ENCODE measurements around the gene RNF135. TPM values are rescaled to one million over a fixed set of nuclear protein-coding genes. Genes with fewer than 3 reads are reported as not detected.

RNF135 gene, protein sequence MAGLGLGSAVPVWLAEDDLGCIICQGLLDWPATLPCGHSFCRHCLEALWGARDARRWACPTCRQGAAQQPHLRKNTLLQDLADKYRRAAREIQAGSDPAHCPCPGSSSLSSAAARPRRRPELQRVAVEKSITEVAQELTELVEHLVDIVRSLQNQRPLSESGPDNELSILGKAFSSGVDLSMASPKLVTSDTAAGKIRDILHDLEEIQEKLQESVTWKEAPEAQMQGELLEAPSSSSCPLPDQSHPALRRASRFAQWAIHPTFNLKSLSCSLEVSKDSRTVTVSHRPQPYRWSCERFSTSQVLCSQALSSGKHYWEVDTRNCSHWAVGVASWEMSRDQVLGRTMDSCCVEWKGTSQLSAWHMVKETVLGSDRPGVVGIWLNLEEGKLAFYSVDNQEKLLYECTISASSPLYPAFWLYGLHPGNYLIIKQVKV
- total RNA-seq (2012; rRNA removed) (5.3 and 5.9 TPM in 2 replicates), polyA plus RNA-seq (2012; rRNA removed) (8.6 and 9.0 TPM in 2 replicates), Bru-seq, nascent RNA (percentile 57 among the genes with signal in this experiment), BruChase-seq, experiment 1, labeled RNA remaining after a 6-hour chase (percentile 77 among the genes with signal in this experiment), BruChase-seq, experiment 2, labeled RNA remaining after a 2-hour chase (percentile 67 among the genes with signal in this experiment)
- 8.2 and 8.4 TPM in 2 replicates for polyA plus RNA-seq (2012; cell fraction: cytosol; rRNA removed)
- 5.9 and 8.5 TPM in 2 replicates for polyA plus RNA-seq (2012; cell fraction: nucleus; rRNA removed; ENCODE audit: low replicate concordance)
- long read RNA-seq, transcript RNF135-201 (4 exons, 1,905 nt): minor isoform, 11 of 44 reads
- long read RNA-seq, transcript RNF135-202 (5 exons, 2,892 nt): major isoform, 20 of 44 reads
- long read RNA-seq, partial matches to known transcripts: 4 of 44 reads
- long read RNA-seq, other reads (novel, unspliced or antisense): 6 of 44 reads

DNA sequence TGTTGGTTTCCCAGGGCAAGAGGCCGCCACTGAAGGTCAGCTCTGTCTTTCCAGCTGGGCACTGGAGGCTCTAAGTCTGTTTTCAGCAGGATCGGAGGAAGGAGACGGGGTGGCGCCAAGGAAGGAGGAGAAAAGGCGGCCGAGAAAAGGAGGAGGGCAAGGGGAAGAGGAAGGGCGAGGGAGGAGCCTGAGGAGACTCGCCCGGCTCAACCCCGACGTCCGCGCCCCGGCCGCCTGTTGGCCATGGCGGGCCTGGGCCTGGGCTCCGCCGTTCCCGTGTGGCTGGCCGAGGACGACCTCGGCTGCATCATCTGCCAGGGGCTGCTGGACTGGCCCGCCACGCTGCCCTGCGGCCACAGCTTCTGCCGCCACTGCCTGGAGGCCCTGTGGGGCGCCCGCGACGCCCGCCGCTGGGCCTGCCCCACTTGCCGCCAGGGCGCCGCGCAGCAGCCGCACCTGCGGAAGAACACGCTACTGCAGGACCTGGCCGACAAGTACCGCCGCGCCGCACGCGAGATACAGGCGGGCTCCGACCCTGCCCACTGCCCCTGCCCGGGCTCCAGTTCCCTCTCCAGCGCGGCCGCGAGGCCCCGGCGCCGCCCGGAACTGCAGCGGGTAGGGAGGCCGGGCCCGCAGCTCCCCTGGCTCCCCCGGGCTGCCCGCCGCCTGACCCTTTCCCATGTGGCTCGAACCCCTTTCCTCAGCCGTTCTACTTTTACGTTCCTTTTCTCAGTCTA lies at the start of gene RNF135:
TSS of gene RNF135 (plus strand) at position 209 of the 737 bp plus-strand sequence. CDS start at position 244, 35 bp downstream.
- Histone ChIP-seq H3K9me1 (ENCODE audit: insufficient read depth, low read length) (peaks cover 2% of the 10 kb centered on the region; the same call in 1 of the 2 replicates), H3K4ac (ENCODE audit: low read depth, low read length) (peak within 1 kb of the TSS; percentile 84), H2AK9ac (replicated peaks; ENCODE audit: low read depth, low read length, poor library complexity) (peak within 1 kb of the TSS; percentile 56), H3K27me3 (ENCODE audit: control insufficient read depth, insufficient read depth, low read length) (no peaks in the 10 kb centered on the region), H4K5ac (ENCODE audit: low read depth, low read length) (peak within 1 kb of the TSS; percentile 87), H3K79me1 (ENCODE audit: low read depth in 1 of 2, low read length in 2 of 2) (peaks cover 17 to 46% of the 10 kb centered on the region in 2 experiments), H3K36me3 (ENCODE audit: control insufficient read depth, insufficient read depth, low read length) (peaks cover 4% of the 10 kb centered on the region; the same call in 1 of the 2 replicates), H2BK20ac (ENCODE audit: low read depth, low read length) (peak within 1 kb of the TSS; percentile 59), H2AFZ (replicated peaks; ENCODE audit: low read length, poor library complexity) (peak within 1 kb of the TSS; percentile 96), H3K56ac (ENCODE audit: extremely low read depth, insufficient read depth, low read length) (peak within 1 kb of the TSS; percentile 86), H3K4me1 (ENCODE audit: control insufficient read depth, insufficient read depth, low read length) (peaks cover 3% of the 10 kb centered on the region; the same call in 1 of the 2 replicates), H2BK15ac (ENCODE audit: low read depth, low read length) (peak within 1 kb of the TSS; percentile 9; the same call in 2 of the 3 replicates), H4K8ac (ENCODE audit: low read depth in 2 of 2, low read length in 2 of 2) (peak within 1 kb of the TSS; percentile 68 to 95), H3K23ac (ENCODE audit: low read depth, low read length) (peak within 1 kb of the TSS; percentile 94), H2BK120ac (ENCODE audit: low read depth, low read length) (peak within 1 kb of the TSS; percentile 72), H4K20me1 (ENCODE audit: insufficient read depth, low read length) (no peaks in the 10 kb centered on the region), H3K27ac (ENCODE audit: insufficient read depth, low read length) (peak within 1 kb of the TSS; percentile 68), H3K4me3 (ENCODE audit: insufficient read depth, low read depth, low read length) (peak within 1 kb of the TSS; percentile 53), H3K9me3 (ENCODE audit: control insufficient read depth, insufficient read depth, low read length) (no peaks in the 10 kb centered on the region), H2BK5ac (ENCODE audit: low read depth, low read length, poor library complexity, severe bottlenecking) (peak within 1 kb of the TSS; percentile 75), H3K9ac (ENCODE audit: low read depth, low read length) (peak within 1 kb of the TSS; percentile 79), H4K91ac (ENCODE audit: insufficient read depth, low read depth, low read length) (peak within 1 kb of the TSS; percentile 64), H3K4me2 (ENCODE audit: low read depth, low read length) (peak within 1 kb of the TSS; percentile 85), H3K18ac (ENCODE audit: low read depth, low read length) (peak within 1 kb of the TSS; percentile 74), H2AK5ac (ENCODE audit: low read depth, low read length) (peak within 1 kb of the TSS; percentile 53), H3K14ac (replicated peaks; ENCODE audit: low read depth, low read length) (peak within 1 kb of the TSS; percentile 88)
- CTCF ChIA-PET: interaction anchor here (0.6 to 0.9 kb wide), 4 partner anchors 85 to 601 kb away, joined by 3 to 4 read pairs (median 4); no protein-coding TSS in a partner anchor
- WGBS, 2 experiments (ENCODE audit: extremely low coverage in 2 of 2, insufficient read length in 1 of 2): 0% methylated on average over 41 of the region's 66 CpGs; no CpG with 5 or more reads in 1 of the 2 experiments
- DNase-seq (peak; percentile 82), ATAC-seq (ENCODE audit: low read depth) (peak; percentile 99)
- intact Hi-C loops (cut with micrococcal nuclease): loop anchor here (2.0 kb wide), 1 partner anchor 64 kb away; the partner anchor contains the start of gene TEFM
- in situ Hi-C loops (cut with MboI; ENCODE audit: low sequenced_read_pairs): no loop called here
- TF ChIP-seq POLR2A (IDR thresholded peaks at IDR 0.05; ENCODE audit: low read depth, low read length) (peak; percentile 77), SMC3 (IDR thresholded peaks at IDR 0.05; ENCODE audit: low read depth, low read length) (no peak)
- TF ChIP-seq, protein P1, sequence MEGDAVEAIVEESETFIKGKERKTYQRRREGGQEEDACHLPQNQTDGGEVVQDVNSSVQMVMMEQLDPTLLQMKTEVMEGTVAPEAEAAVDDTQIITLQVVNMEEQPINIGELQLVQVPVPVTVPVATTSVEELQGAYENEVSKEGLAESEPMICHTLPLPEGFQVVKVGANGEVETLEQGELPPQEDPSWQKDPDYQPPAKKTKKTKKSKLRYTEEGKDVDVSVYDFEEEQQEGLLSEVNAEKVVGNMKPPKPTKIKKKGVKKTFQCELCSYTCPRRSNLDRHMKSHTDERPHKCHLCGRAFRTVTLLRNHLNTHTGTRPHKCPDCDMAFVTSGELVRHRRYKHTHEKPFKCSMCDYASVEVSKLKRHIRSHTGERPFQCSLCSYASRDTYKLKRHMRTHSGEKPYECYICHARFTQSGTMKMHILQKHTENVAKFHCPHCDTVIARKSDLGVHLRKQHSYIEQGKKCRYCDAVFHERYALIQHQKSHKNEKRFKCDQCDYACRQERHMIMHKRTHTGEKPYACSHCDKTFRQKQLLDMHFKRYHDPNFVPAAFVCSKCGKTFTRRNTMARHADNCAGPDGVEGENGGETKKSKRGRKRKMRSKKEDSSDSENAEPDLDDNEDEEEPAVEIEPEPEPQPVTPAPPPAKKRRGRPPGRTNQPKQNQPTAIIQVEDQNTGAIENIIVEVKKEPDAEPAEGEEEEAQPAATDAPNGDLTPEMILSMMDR (conservative IDR thresholded peaks at IDR 0.05; ENCODE audit: low read depth, low read length): peak; percentile 7; the same call in 1 of the 2 replicates
- POLR2A ChIA-PET (ENCODE audit: unreplicated experiment): interaction anchor here (0.6 to 0.9 kb wide), 2 partner anchors 34 to 126 kb away, joined by 3 read pairs; no protein-coding TSS in a partner anchor
- BruUV-seq (replicated peaks): no TSS peak
- dilution Hi-C loops (cut with HindIII; ENCODE audit: low sequenced_read_pairs, unreplicated experiment): no loop called here

Data from IMR-90 (cell line).